ENCODE results near the gene ZBTB17.

DNA sequence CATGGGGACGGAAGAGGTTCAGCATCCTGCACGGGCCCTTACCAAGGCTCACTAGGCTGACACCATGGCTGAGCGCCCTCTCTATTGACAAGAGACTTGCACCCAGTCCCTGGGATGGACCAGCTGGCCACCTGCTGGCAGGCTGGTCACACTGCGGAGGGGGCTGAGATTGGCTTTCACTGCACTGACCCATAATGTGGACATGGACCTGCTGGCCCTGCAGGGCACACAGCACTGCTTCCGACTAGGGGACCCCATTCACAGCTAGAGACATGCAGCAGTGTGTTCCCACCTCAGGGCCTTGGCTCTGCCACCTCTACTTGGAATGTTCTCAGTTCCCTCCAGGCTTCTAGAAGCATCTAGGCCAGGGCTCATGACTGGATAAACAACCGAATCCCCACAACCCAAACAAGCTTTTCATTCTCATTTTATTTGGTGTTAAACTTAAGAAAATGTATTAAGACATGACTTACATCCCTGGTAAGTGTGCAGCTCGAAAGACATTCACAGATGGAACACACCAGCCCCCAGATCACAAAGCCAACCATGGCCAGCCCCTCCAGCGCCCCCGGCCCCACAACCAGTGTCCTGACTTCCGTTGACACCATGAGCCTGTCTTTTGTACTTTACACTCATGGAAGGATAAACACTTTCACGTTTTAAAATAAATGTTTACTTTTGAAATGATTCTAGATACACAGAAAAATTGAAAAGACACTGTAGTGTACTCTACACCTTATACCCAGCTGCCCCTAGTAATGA lies 18.9 kb upstream of the ZBTB17 start:
- no peak for TF ChIP-seq POLR2A (IDR thresholded peaks at IDR 0.05)
- TF ChIP-seq, protein P1, sequence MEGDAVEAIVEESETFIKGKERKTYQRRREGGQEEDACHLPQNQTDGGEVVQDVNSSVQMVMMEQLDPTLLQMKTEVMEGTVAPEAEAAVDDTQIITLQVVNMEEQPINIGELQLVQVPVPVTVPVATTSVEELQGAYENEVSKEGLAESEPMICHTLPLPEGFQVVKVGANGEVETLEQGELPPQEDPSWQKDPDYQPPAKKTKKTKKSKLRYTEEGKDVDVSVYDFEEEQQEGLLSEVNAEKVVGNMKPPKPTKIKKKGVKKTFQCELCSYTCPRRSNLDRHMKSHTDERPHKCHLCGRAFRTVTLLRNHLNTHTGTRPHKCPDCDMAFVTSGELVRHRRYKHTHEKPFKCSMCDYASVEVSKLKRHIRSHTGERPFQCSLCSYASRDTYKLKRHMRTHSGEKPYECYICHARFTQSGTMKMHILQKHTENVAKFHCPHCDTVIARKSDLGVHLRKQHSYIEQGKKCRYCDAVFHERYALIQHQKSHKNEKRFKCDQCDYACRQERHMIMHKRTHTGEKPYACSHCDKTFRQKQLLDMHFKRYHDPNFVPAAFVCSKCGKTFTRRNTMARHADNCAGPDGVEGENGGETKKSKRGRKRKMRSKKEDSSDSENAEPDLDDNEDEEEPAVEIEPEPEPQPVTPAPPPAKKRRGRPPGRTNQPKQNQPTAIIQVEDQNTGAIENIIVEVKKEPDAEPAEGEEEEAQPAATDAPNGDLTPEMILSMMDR (IDR thresholded peaks at IDR 0.05) = peak; percentile 23 to 88 (median 80)
